Kidney (tissue), 14 donors: ENCODE results near the gene CENPM. TPM values are rescaled to one million over a fixed set of nuclear protein-coding genes. Genes with fewer than 3 reads are reported as not detected.

Source experiments
- DNase-seq, 5 donors: peaks; one replicate each; pipeline ENCODE4 v3.0.0-alpha.2; 2013 to 2020
- FAIRE-seq: peaks from 2 replicates; lab custom pipeline; 2012; peaks lifted over from hg19 to GRCh38; lab: Jason Lieb, UNC
- H3K27ac ChIP-seq, 2 donors: one replicate each; pipeline ENCODE4 v1.7.0; 2013; ENCODE audit warnings: low read depth in 2 of 2, low read length in 2 of 2, inconsistent platforms in 1 of 2
- H3K27me3 ChIP-seq: one replicate; pipeline ENCODE4 v1.7.1; 2013; ENCODE audit warnings: low read length, inconsistent platforms; ENCODE audit not compliant: control insufficient read depth, insufficient read depth
- H3K36me3 ChIP-seq, 3 donors: one replicate each; pipeline versions ENCODE4 v1.7.0 to v1.7.1; 2013; ENCODE audit warnings: low read length in 3 of 3, control low read depth in 1 of 3, inconsistent platforms in 1 of 3; ENCODE audit not compliant: insufficient read depth in 3 of 3, control insufficient read depth in 2 of 3
- H3K4me1 ChIP-seq, 3 donors: one replicate each; pipeline versions ENCODE4 v1.7.0 to v1.7.1; 2013; ENCODE audit warnings: low read length in 3 of 3, inconsistent platforms in 1 of 3, low read depth in 1 of 3; ENCODE audit not compliant: control insufficient read depth in 2 of 3, insufficient read depth in 2 of 3
- H3K4me3 ChIP-seq, 3 donors: one replicate each; pipeline versions ENCODE4 v1.7.0 to v1.8.1; 2013; ENCODE audit warnings: low read length in 3 of 3, control low read depth in 1 of 3, inconsistent platforms in 1 of 3
- H3K9ac ChIP-seq, 3 donors: one replicate each; pipeline versions ENCODE4 v1.7.0 to v1.7.1; 2013; ENCODE audit warnings: low read length in 3 of 3, control low read depth in 1 of 3, inconsistent platforms in 1 of 3
- H3K9me3 ChIP-seq, 3 donors: one replicate each; pipeline versions ENCODE4 v1.7.0 to v1.7.1; 2013; ENCODE audit warnings: low read length in 3 of 3, control low read depth in 1 of 3, inconsistent platforms in 1 of 3; ENCODE audit not compliant: control insufficient read depth in 2 of 3, insufficient read depth in 1 of 3
- CTCF ChIP-seq: IDR thresholded peaks from 3 replicates; pipeline ENCODE4 v1.5.1; 2012; ENCODE audit warnings: mild to moderate bottlenecking, moderate library complexity, borderline replicate concordance; ENCODE audit not compliant: insufficient read depth; ENCODE audit errors: extremely low read depth
- intact Hi-C: fragments of 100-400 bp; cut with DNase I; formaldehyde crosslinking; loops from one replicate; pipeline ENCODE4 v1.11.1; 2022
- polyA plus RNA-seq: library from polyadenylated mRNA; stranded (reverse); fragments of 350-450 nt; fragmentation: Illumina TruSeq; extraction: RNeasy Lipid Tissue Mini Kit (QIAGEN cat#74804); gene quantifications from one replicate; pipeline ENCODE4 v1.2.3, GENCODE V29; 2014; ENCODE audit warnings: low read depth, low replicate concordance; ENCODE audit not compliant: insufficient read depth
- total RNA-seq: library from RNA; stranded (reverse); fragmentation: NEBNext Ultra II Directional; extraction: Animal tissue kit (Norgen Biotek cat#: 25700); gene quantifications from one replicate; pipeline ENCODE4 v1.2.1, GENCODE V29; 2021
- donor health status: control.
- donor health status: control.
- donor health status: control.
- donor health status: control.
- donor health status: control.
- donor health status: DM: yes; HTN: yes; CAD: no.
- donor health status: Normal renal cell carcinoma (clear cell type).

The CENPM gene
- total and polyA plus RNA-seq, 2 donors from 2014 or later: 2.8 TPM

- FAIRE-seq: no peak
Observed at GRCh38 chr22:41970601-41971000, 23.6 kb upstream of the CENPM start.

GRCh38 chr22:41969110-41969646, 22.2 kb upstream of the CENPM start, which contains the start of gene SEPTIN3:
SEPTIN3 (plus strand) TSS chr22:41969443; CDS start chr22:41971493, 2,050 bp downstream.
- FAIRE-seq: no peak
- Histone ChIP-seq H3K4me1 (no peaks in the 10 kb centered on the region), H3K9me3 (no peaks in the 10 kb centered on the region), H3K27me3 (no peaks in the 10 kb centered on the region), H3K4me3 (no peak within 1 kb of the TSS), H3K36me3 (no peaks in the 10 kb centered on the region), H3K9ac (no peak within 1 kb of the TSS), H3K27ac (no peak within 1 kb of the TSS)
- intact Hi-C loops: no loop called here
- DNase-seq: no peak
- no peak for TF ChIP-seq CTCF

More at GRCh38 chr22:41970601-41971000, 23.6 kb upstream of the CENPM start:
- Histone ChIP-seq H3K27ac (no peak overlapping the region), H3K27me3 (peaks cover 4% of the 10 kb centered on the region), H3K4me3 (no peak overlapping the region), H3K9me3 (no peaks in the 10 kb centered on the region), H3K36me3 (no peaks in the 10 kb centered on the region), H3K4me1 (no peaks in the 10 kb centered on the region), H3K9ac (no peak overlapping the region)
- DNase-seq: no peak
- intact Hi-C loops: no loop called here
- TF ChIP-seq CTCF: no peak

GRCh38 chr22:41968601-41969000, 21.6 kb upstream of the CENPM start:
- DNase-seq (no peak), FAIRE-seq (no peak)
- Histone ChIP-seq H3K27ac (no peak overlapping the region), H3K36me3 (no peaks in the 10 kb centered on the region), H3K9me3 (no peaks in the 10 kb centered on the region), H3K4me3 (no peak overlapping the region), H3K9ac (no peak overlapping the region), H3K4me1 (no peaks in the 10 kb centered on the region), H3K27me3 (no peaks in the 10 kb centered on the region)
- TF ChIP-seq CTCF: no peak
- intact Hi-C loops: no loop called here
